Spleen (tissue), 7 donors: ENCODE results near the gene VSX1.

Experiments
- CTCF ChIP-seq, 11 experiments: fragments of 200-600 bp in 7 of 11; fragments of 450-650 bp in 4 of 11; sonication (generic) in 4 of 11; IDR thresholded peaks in 8 of 11; conservative IDR thresholded peaks in 3 of 11; 1 replicate in 7 of 11; 2 replicates in 4 of 11; pipeline versions ENCODE4 v1.4.0 to v1.8.0; 2016 to 2021; ENCODE audit warnings: antibody characterized with exemption in 11 of 11, inconsistent platforms in 4 of 11, mild to moderate bottlenecking in 1 of 11
- POLR2A ChIP-seq, 3 donors: fragments of 450-650 bp; IDR thresholded peaks; one replicate each; pipeline ENCODE4 v1.5.1; 2017; ENCODE audit warnings: antibody characterized with exemption in 3 of 3, mild to moderate bottlenecking in 1 of 3
- POLR2AphosphoS5 ChIP-seq, 3 donors: sonication (generic); formaldehyde crosslinking; IDR thresholded peaks; one replicate each; pipeline ENCODE4 v1.5.1; 2017; ENCODE audit warnings: antibody characterized with exemption in 3 of 3
- donor health status: DM: no; HTN: no; CAD: no; lungs with moderate emphysema.
- donor health status: DM: no; HTN: no; CAD: no.
- donor health status: DM: no; HTN: no; CAD: no.

- TF ChIP-seq CTCF (IDR thresholded peaks at IDR 0.05 in 8 of 11, conservative IDR thresholded peaks at IDR 0.05 in 3 of 11): no peak
- TF ChIP-seq POLR2A (IDR thresholded peaks at IDR 0.05): no peak
- TF ChIP-seq POLR2AphosphoS5 (IDR thresholded peaks at IDR 0.05): no peak
Measured at GRCh38 chr20:25081065-25081729, 744 bp downstream of the VSX1 start.
